GM18502 (cell line): ENCODE results near the gene LRFN2.

ENCODE experiments used
- ATAC-seq: cut with Tn5 transposase; IDR thresholded peaks from one replicate; pipeline ENCODE4 v1.9.1; 2021; ENCODE audit warnings: mild to moderate bottlenecking; ENCODE audit not compliant: unreplicated experiment, poor library complexity

The LRFN2 gene

DNA sequence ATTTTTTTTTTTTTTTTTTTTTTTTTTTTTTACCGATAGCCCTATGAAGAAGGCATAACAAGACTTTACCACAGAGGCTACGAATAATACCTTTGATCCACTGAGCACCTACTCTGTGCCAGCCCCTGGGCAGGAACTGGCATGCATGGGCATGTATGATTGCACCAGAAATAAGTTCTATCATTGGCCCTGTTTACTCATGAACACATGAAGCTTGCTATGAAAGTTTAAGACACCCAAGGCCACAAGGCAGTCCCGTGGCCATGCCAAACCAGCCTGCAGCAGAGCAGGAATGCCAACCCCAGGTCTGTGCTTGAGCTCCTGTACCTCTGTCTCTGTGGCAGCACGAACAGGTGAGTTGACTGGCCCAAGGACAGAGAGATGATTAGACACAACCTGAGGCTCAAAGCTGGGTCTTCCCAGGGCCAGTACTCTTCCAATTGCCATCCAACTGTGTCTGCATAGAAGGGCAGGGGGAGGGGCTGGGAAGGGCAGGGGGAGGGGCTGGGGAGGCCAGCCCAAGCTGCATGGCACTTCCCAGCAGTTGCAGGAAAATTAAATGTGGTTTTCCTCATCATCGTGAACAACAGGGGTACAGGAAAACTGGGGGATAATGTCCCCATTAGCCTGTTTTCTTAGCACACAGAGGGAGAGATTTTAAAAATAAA, 63.5 kb downstream of the LRFN2 start:
- ATAC-seq, result no peak

DNA sequence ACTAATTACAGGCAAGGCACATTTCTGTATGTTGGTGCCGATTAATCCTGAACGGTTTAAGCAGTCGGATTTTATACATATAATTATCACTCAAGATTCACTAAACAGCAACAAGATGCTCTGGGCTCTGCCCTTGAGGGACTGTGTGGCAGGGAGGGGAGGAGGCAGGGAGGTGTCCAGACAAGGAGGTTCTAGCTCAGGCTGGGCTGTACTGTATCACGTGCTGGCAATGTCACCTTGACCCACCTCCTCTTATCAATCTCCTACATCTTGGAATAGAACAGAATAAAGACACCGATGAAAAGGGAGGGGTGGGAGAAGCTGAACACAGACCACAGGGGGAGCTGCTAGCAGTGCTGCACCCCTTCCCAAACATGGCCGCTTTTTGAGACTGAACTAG, 65.7 kb downstream of the LRFN2 start:
- no peak for ATAC-seq

DNA sequence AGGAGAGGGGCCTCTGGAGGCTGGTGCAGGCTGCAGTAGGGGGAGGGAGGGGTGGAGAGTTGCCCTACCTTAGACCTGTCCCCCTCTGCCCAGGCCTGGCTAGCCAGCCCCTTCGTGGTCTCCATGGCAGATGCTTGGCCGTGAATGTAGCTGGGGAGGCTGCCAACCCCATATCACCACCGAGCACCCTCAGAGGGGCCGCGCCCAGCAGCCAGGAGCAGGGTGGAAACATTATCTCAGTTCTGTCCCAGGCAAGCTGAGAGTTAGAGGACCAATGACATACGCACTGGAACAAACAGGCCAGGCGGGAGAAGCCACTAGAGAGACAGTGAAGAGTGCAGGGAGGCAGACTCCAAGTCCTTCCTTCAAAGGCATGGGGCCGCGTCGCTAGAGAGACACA, 66.5 kb downstream of the LRFN2 start:
- ATAC-seq, result no peak

DNA sequence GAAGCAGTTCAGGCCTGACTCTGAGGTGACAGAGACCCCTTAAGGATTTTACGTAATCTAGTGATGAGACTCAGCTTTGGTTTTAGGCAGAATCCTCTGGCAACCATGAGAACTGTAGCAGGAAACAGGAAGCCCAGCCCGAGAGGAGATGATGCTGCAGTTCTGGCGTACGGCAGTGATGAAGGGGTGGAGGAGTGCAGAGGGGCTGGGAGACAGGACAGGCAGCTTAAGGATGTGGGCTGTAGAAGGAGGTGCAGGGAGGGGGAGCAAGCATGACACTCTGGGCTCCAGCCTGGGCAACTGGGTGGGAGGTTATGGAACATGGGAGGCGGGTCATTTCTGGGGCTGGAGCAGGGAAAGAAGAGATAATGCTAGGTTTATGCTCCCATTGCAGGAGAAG, 67.1 kb downstream of the LRFN2 start:
- no peak for ATAC-seq

DNA sequence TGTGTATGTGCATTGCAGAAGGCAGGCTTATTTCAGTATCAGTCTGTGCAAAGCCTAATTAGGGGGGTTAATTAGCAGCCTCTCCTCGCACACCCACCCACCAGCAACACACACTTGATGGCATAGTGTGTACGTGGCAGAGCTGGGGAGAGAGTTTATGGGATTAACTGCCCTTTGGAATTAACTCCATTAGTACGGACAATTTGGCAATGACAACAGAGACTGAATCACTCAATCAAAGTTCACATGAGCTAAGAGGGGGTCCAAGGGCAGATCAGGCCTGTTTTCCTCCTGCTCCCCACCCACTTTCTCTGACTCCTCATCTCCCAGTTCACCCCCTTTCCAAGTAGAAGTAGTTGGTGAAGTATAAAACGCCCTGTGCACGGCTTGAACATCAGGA, 69.5 kb downstream of the LRFN2 start:
- ATAC-seq, result no peak

DNA sequence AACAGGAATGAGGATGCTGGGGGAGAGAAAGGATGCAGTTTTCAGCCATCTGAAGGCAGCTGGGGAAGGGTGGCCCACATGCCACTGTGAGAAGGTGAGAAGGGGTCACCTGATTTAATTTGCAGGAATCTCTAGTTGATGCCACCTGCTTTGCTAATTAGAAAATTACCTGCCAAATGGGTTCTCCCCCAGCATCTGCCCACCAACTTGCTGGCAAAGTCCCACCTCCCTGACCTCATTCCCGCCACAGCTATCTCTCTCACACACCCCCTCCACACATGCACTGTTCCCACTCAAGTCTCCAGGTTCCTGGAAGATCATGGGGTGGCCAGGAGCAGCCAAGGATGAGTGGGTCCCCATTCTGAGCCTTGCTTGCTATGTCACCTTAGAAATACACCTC, 70.7 kb downstream of the LRFN2 start:
- ATAC-seq, result no peak

DNA sequence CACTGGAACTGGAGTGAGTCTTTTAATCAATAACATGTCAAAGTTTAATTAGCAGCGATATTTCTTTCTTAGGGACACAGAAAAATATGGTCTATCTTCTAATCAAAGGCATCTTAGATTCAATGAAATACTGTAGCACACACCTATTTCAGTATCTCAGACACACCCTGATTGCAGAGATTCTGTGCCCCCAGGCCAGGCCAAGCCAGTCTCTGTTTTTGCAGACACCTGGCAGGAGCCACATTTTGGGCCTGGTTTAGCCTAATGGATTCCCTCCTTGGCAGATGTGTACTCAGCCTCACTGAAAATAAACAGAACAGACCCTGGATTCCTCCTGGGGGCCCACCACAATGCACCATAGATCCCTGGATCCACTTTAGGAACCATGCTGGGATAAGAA, 74.8 kb downstream of the LRFN2 start:
- no peak for ATAC-seq

DNA sequence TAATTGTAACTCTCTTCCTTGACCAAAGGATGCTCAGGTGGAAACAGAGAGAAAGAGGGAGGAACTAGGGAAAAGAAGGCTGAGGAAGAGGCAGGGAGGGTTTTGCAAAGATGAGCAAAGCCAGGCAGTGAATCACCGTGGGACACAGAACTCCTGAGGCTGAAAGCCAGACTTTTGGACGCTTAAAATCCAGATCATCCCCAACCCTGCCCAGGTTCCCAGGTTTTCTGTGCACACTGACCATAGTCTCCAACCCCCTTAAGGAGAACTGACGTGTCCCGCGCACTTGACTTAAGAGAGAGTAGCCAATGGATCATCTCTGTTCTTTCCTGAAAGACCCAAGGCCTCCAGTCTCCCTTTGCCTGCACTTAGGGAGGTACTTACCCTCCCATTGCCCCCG, 75.3 kb downstream of the LRFN2 start:
- ATAC-seq, result no peak

DNA sequence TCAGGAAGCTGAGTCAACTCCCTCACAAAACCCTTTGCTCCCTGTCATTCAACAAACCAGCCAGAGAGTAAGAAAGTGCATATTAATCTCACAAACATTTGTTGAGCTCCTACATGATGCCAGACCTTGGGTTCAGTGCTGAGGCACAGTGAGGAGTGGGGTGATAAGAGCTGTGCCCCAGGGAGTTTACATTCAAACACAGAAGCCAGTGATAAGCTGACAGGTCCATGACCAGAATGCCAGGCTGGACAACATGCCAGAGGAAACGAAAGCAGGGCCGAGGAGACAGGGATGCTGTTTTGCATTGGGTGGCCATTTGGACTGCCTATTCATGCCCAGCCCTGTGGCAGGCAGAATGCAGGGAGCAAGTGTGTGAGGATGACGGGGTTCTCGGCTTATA, 76.7 kb downstream of the LRFN2 start:
- ATAC-seq, result no peak

DNA sequence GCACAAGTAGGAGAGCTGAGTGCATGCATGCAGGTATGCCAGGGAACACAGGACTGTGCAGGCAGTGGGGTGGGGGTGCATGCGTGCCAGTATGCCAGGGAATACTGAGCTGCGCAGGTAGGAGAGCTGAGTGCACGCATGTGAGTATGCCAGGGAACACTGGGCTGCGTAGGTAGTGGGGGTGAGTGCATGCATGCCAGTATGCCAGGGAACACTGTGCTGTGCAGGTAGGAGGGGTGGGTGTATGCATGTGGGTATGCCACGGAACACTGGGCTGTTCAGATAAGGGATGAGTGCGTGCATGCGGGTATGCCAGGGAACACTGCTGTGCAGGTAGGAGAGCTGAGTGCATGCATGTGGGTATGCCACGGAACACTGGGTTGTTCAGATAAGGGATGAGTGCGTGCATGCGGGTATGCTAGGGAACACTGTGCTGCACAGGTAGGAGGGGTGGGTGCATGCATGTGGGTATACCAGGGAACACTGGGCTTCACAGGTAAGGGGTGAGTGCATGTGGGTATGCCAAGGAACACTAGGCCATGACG, 77.4 kb downstream of the LRFN2 start:
- no peak for ATAC-seq

DNA sequence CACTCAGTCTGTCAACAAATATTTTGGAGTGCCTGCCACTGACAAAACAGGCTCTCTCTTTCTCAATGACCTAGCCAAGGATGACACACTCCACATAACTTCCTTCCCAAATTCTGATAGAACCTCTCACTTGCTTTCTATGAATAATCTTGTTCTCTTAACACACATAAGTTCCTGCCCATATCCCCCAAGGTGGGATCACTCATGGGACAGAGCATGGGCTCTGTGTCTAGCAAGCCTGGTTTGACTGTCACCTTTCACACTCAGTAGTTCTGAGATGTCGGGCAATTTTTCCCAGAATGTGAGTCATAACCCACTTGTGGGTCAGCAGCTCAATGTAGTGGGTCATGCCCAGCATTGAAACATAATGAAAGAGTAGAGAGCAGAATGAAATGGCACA, 78.1 kb downstream of the LRFN2 start:
- no peak for ATAC-seq

DNA sequence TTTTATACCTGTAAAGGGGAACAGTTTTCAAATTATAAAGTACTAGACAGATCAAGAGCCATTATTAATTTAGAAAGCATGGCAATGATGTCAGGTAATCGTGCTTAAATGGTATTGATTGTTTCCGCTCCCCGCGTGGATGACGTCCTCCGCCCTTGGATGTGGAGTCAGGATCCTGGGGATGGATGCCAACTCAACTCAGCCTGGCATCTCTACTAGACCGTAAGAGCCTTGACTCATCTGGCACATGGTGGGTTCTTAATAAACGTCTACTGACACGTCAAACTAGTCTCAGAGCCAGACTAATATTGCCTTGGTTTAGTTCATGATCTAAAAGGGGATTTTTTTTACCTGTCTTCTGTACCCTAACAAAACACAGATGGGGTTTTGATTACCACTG, 80.2 kb downstream of the LRFN2 start:
- ATAC-seq, result no peak

DNA sequence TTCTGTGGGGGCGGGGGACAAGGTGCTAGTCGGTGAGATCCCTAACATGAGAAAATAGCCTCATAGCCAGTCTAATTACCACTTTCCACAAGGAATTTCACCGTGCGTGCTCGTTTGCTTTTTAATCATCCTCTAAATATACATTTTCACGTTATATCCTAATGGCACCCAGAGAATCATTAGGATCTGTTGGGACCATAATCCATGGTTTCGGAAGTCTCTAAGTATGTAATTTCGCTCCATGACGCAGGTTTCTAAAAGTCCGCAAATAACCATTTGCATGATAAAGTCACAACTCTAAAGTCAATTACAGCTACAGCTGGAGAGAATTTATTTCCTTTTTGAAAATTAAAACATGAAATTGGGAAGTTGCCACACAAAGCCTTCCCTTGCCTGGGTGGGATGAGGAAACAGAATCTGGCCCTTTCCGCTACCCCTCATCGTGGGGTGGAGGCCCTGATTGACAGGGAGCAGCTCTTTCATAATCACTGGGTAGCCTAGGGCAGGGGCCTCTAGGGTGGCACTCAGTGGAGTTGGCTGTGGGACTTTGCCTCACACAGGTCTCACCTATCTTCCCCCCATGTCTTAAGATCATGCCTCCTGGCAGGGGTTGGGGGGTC, 81.9 kb downstream of the LRFN2 start:
- ATAC-seq, result no peak

DNA sequence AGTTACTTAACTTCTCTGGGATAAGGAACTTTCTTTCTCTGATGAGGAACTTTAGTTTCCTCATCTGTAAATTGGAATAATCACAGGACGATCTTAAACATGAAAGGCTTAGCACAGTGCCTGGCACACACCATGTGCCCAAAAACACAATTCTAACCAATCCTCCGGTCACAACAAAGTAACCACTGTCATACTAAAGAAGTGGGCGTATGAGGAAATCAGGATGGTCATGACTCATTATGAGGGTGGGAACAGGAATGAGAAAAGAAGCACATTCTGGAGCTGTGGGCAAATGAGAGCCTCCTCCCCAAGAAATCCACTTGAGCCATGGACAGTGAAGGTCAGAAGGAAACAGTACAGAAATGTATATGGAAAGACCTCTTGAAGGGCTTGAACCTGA, 82.9 kb downstream of the LRFN2 start:
- no peak for ATAC-seq

DNA sequence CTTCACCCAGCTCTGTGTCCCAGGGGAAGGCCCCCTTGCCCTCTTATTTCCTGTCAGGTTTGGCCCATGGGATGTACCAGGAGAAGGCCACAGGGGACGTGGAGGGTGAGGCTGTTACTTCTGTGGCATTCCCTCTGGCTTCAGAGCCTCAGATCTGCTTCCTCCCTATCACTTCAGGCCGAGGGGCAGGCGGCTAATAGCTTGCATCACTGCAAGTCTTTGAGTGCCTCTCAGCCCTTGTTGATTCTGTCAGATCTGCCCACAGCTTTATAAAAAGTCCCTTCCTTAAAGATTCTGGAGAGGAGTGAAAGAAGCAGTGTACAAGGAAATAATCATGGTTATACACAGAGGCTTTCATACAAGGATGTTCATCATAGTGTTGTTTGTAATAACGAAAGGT, 86.9 kb downstream of the LRFN2 start:
- no peak for ATAC-seq

DNA sequence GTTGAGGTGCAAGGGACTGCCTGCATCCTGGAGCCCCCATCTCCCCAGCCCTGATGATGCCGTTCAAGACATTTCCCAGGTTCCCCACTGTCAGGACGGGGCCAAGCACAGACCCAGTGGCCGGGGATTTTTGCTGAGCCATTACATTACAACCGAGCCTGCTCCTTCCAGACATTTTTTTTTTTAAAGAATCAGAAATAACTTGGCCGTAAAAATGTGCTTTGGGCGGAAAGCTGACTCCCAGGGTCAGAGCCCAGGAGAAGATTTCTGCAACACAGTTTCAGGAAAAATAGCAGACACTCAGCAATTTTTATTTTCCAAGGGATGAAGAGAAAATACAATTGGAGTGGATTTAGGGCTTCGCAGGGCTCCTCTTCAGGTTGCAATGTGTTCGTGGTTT, 87.9 kb downstream of the LRFN2 start:
- ATAC-seq, result no peak

DNA sequence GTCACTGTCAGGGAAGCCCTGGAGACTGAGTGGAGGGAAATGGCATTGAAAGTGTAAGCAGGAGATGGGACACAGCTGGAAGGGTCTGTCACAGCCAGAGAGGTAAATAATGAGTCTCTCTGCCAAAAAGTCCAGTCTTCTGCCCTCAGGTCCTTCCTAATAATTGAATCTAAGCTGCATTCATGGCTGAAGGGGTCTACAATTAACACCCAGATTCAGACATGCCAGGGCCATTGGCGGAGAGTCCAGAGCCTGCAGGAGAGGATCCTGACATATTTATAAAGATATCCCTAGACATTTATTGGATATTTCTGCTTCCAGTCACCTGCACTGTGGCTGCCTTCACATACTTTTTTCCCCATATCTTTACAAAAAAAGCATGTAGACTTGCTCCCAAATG, 89.0 kb downstream of the LRFN2 start:
- ATAC-seq, result no peak

DNA sequence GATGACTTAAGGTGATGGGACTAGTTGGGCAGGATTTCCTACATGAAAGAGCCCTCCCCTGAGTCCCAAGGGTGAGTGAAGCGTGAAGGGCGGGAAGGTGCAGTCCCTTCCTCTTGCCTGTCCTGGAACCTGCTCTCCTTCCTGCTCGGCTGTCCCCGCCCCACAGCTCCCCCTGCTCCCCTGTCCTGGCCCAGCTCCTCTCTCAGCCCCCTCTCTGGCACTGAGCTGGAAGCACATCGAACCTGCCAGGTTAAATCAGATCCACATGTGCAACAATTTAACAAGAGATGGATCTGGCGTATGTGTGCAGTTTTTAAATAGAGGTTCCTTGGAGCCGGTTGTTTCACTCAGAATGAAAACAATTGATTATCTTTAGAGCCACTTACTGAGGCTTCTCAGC, 95.0 kb downstream of the LRFN2 start:
- ATAC-seq, result no peak

DNA sequence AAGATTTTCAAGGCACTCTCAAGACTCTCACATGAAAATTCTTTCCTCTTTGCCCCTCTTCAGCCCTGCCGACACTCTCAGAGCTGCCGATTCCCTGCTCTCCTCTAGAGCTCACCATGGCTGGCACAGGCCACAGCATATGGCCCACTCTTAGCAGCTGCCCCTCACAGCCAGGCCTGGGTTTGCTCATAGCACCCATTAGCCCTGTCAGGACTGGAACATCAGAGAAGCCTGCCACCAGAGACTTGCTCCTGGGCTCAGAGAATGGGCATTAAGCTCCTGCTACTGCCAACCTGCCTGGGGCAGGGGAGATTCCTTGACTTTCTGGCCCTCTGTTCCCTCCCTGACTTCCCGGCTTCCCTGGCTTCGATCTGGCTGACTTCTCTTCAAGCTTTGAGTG, 96.7 kb downstream of the LRFN2 start:
- no peak for ATAC-seq

DNA sequence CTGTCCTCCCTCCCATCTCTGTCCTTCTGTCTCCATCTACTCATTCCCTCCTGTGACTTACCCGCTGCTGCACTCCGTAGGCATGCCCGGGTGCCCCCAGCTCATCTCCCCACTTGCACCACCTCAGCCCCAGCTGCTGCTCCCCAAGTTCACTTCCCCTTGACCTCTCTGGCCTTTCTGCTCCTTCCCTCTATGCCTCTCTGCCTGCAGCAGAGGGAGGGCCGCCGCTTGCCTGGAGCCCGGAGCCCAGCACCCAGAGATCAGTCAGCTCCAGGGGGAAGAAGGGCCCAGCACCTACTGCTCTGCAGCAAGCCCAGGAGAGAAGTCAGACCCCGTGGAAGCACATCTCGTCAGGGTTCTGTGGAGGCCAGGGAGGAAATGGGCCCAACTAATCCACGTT, 97.4 kb downstream of the LRFN2 start:
- no peak for ATAC-seq

DNA sequence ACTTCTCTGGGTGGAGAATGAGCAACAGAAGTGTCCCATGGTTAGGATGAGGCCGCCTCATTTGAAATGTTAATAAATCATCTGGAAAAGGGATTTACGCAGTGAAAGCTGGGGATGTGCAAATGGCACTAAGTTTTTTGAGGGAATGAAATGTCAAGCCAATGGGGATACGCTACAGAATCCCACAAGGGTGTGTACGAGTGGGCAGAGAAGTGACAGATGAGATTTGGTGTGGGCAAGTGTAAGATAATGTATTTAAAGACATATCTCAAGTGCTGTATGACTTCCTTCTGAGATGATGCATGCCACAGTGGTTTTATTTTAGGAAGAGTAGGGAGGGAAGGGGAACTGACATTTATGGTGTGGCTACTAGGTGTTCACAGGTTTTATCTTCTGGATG, 100.6 kb downstream of the LRFN2 start:
- no peak for ATAC-seq

DNA sequence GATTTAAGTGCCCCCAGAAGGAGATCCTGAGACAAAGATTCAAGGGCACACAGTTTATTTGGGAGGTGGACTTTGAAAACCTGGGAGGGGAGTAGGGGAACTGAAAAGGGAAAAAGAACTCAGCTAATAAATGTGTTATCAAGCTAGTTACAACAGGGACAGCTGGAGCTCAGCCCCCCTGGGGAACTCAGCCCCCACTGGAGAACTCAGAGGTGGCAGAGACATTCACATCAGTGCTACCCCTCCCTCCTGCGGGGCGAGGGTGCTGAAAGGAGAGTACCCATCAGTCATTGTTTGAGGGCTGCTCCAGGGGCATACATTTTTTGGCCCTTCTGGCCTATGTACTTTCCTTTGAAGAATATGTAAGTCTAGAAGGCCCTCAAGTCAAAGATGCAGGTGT, 101.4 kb downstream of the LRFN2 start:
- no peak for ATAC-seq
